Heart right ventricle (tissue), 16 donors: Measurements from ENCODE around the gene RPS27L. TPM values are rescaled to one million over a fixed set of nuclear protein-coding genes. Genes with fewer than 3 reads are reported as not detected.
A peak's percentile ranks its signal among the peaks of the same experiment; 100 is the strongest.

Source experiments
- ATAC-seq, 8 donors: fragments of 200-7000 bp; cut with Tn5 transposase; one replicate each; pipeline ENCODE4 v1.9.1; 2020; ENCODE audit warnings: mild to moderate bottlenecking in 8 of 8, moderate library complexity in 8 of 8, moderate number of reproducible peaks in 1 of 8
- DNase-seq, 2 donors: peaks; one replicate each; pipeline ENCODE4 v3.0.0-alpha.2; 2020
- H3K27ac ChIP-seq, 10 donors: fragments of 200-600 bp; sonication (generic) in 2 of 10; one replicate each; pipeline versions ENCODE4 v1.5.0 to v1.8.0; 2020 to 2022; ENCODE audit warnings: mild to moderate bottlenecking in 3 of 10
- H3K27me3 ChIP-seq, 7 donors: fragments of 200-600 bp; one replicate each; pipeline ENCODE4 v1.8.0; 2021 to 2022; ENCODE audit warnings: mild to moderate bottlenecking in 2 of 7
- H3K36me3 ChIP-seq, 9 donors: fragments of 200-600 bp; sonication (generic) in 1 of 9; one replicate each; pipeline versions ENCODE4 v1.5.0 to v1.8.0; 2020 to 2022; ENCODE audit warnings: mild to moderate bottlenecking in 2 of 9
- H3K4me1 ChIP-seq, 9 donors: fragments of 200-600 bp; sonication (generic) in 1 of 9; one replicate each; pipeline versions ENCODE4 v1.5.0 to v1.8.0; 2020 to 2022; ENCODE audit warnings: mild to moderate bottlenecking in 4 of 9
- H3K4me3 ChIP-seq, 10 donors: fragments of 200-600 bp; sonication (generic) in 2 of 10; one replicate each; pipeline versions ENCODE4 v1.5.0 to v1.8.0; 2020 to 2022; ENCODE audit warnings: mild to moderate bottlenecking in 7 of 10, moderate library complexity in 2 of 10
- H3K9me3 ChIP-seq, 11 donors: fragments of 200-600 bp in 10 of 11; sonication (generic) in 2 of 11; one replicate each; pipeline versions ENCODE4 v1.5.0 to v1.8.0; 2013 to 2022; ENCODE audit warnings: mild to moderate bottlenecking in 2 of 11, control low read depth in 1 of 11, moderate library complexity in 1 of 11
- WGBS, 2 donors: extraction: QIAGEN DNeasy Blood & Tissue Kit; methylation state at CpG; one replicate each; pipeline ENCODE4 v1.1.7; 2013; ENCODE audit warnings: inconsistent platforms in 1 of 2; 5-methylcytosine and 5-hydroxymethylcytosine counted together
- intact Hi-C, 10 donors: fragments of 100-400 bp; cut with DNase I; formaldehyde crosslinking; loops; one replicate each; pipeline versions ENCODE4 v1.11.1 to v1.14.2; 2022
- polyA plus RNA-seq, 2 donors: library from polyadenylated mRNA; stranded (reverse); fragments of 200-250 nt; gene quantifications; one replicate each; pipeline ENCODE4 v1.2.3, GENCODE V29; 2013
- total RNA-seq, 10 donors: library from RNA; stranded (reverse); fragmentation: NEBNext Ultra II Directional in 3 of 10; extraction: Animal tissue kit (Norgen Biotek cat#: 25700) in 3 of 10; gene quantifications; one replicate each; pipeline versions ENCODE4 v1.2.1 to v1.2.4, GENCODE V29; 2021 to 2023
- TF ChIP-seq, protein P1 (sequence below), 9 donors: fragments of 200-600 bp; sonication (generic) in 2 of 9; IDR thresholded peaks; one replicate each; pipeline versions ENCODE4 v1.5.0 to v1.8.0; 2021 to 2022; ENCODE audit warnings: antibody characterized with exemption in 9 of 9, mild to moderate bottlenecking in 5 of 9, moderate library complexity in 1 of 9
- donor health status: Arrhythmogenic right ventricular cardiomyopathy.
- donor health status: ischemic (EF 13 %, LVEDD 7.1; RV severe dilation, severe dysfunction).
- donor health status: healthy with polysubstance abuse.
- donor health status: DM: no; HTN: yes; CAD: no.
- donor health status: DM: no; HTN: no; CAD: no.
- donor health status: ischemic (EF 25% LVEDD 6.9; RV normal size, moderate dysfunction).
- donor health status: ischemic (EF 25% LVEDD 5.7; RV mildly dilated, moderate dysfunction).
- donor health status: healthy.
- donor health status: DM: yes; HTN: yes; CAD: no.
- donor health status: Ischemic cardiomyopathy.
- donor health status: ischemic (EF 35%, LVEDD 5.7; RV mildly dilated, moderate dysfunction).
- donor health status: nonischemic (EF 11% LVEDD 7.7; RV severe dilation, severe dysfunction).
- donor health status: DM: yes; HTN: yes; CAD: no.
- donor health status: PGD.
- donor health status: ischemic (EF 29% LVEDD 5.4; RV normal size, mild dysfunction).
- donor health status: nonischemic (EF 23%, LVEDD 6.1; RV moderate dilation, normal function).

RPS27L gene
- total and polyA plus RNA-seq, 12 donors: 70.6 to 177 (median 130) TPM

DNA sequence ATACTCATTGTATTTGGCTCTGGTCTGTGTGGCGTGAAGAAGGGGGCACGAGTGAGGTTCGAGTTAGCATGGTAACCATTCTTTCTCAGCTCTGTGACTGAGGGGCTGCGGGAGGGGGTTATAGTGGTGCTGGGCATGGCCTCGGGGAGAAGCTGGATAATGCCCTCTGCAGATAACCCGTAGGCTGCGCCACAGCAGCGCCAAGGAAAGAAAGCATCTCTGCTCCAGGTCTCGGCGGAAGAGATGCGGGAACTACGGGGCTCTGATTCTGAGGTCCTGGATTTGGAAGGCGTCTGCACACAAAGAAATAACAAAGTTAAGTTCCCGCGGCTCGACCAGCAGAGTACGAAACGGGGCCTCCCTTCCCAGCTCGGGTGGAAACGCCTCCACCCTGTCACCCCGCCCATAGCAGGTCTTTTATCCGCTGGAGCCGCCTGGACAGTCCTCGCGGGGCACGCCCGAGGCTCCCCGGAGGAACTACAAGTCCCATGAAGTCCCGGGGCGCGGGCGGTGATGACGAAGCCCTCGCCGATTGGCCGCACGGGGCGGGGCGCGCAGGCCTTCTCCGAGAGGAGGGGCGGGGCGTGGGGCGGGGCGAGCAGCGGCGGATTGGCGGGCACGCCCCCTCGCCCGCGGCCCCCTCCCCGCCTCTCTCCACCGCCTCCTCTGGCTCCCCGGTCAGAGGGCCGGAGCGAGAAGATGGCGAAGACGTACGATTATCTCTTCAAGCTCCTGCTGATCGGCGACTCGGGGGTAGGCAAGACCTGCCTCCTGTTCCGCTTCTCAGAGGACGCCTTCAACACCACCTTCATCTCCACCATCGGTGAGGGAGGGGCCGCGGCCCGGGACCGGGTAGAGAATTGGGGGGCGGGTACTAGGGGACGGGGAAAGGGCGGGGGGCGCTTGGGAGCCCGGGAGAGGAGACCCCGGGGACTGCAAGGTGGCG is 31.9 kb upstream of the RPS27L start, which contains the start of gene RAB8B:
Gene RAB8B (plus strand): TSS at position 681 of the 946 bp plus-strand sequence. CDS start 19 bp downstream, at position 700.
- WGBS, 2 donors: 0 to 1% methylated on average over 77 of the region's 77 CpGs
- Histone ChIP-seq H3K4me3 (peak within 1 kb of the TSS; percentile 53 to 70 (median 66)), H3K36me3 (no peaks in the 10 kb centered on the region), H3K4me1 (peaks cover 5 to 52% (median 26%) of the 10 kb centered on the region in 9 donors), H3K27me3 (no peaks in the 10 kb centered on the region), H3K9me3 (no peaks in the 10 kb centered on the region), H3K27ac (peak within 1 kb of the TSS in 9 of 10 donors; percentile 34 to 92 (median 77))
- intact Hi-C loops: loop anchor here in 4 of 10 donors (2.0 to 10.0 kb wide), 4 partner anchors 30 to 88 kb away; partner anchors contain the start of genes APH1B (in 2 of the 4) and RPS27L (in 1 of the 4)
- peak; percentile 98 to 99 for DNase-seq
- TF ChIP-seq, protein P1, sequence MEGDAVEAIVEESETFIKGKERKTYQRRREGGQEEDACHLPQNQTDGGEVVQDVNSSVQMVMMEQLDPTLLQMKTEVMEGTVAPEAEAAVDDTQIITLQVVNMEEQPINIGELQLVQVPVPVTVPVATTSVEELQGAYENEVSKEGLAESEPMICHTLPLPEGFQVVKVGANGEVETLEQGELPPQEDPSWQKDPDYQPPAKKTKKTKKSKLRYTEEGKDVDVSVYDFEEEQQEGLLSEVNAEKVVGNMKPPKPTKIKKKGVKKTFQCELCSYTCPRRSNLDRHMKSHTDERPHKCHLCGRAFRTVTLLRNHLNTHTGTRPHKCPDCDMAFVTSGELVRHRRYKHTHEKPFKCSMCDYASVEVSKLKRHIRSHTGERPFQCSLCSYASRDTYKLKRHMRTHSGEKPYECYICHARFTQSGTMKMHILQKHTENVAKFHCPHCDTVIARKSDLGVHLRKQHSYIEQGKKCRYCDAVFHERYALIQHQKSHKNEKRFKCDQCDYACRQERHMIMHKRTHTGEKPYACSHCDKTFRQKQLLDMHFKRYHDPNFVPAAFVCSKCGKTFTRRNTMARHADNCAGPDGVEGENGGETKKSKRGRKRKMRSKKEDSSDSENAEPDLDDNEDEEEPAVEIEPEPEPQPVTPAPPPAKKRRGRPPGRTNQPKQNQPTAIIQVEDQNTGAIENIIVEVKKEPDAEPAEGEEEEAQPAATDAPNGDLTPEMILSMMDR (IDR thresholded peaks at IDR 0.05): peak in 1 of 9 donors; percentile 6
- peak; percentile 99 to 100 (median 99) for ATAC-seq

- no peaks in the 10 kb centered on the region for H3K9me3 ChIP-seq
- no peak for ATAC-seq
- no peak for DNase-seq
- TF ChIP-seq, protein P1 (IDR thresholded peaks at IDR 0.05): no peak
- H3K4me3 ChIP-seq: peak overlapping the region; percentile 50 to 70 (median 66)
- peak overlapping the region in 8 of 10 donors; percentile 34 to 92 (median 76) for H3K27ac ChIP-seq
- WGBS, 2 donors: 46 to 48% methylated on average over 10 of the region's 10 CpGs
- intact Hi-C loops: loop anchor here in 4 of 10 donors (2.0 to 10.0 kb wide), 4 partner anchors 30 to 89 kb away; partner anchors contain the start of genes APH1B (in 2 of the 4) and RPS27L (in 1 of the 4)
- peaks cover 0 to 44% (median 19%) of the 10 kb centered on the region in 9 donors for H3K4me1 ChIP-seq
- no peaks in the 10 kb centered on the region for H3K27me3 ChIP-seq
- no peaks in the 10 kb centered on the region for H3K36me3 ChIP-seq
These were observed 31.1 kb upstream of the RPS27L start for GRCh38 chr15:63188247-63188925.

DNA sequence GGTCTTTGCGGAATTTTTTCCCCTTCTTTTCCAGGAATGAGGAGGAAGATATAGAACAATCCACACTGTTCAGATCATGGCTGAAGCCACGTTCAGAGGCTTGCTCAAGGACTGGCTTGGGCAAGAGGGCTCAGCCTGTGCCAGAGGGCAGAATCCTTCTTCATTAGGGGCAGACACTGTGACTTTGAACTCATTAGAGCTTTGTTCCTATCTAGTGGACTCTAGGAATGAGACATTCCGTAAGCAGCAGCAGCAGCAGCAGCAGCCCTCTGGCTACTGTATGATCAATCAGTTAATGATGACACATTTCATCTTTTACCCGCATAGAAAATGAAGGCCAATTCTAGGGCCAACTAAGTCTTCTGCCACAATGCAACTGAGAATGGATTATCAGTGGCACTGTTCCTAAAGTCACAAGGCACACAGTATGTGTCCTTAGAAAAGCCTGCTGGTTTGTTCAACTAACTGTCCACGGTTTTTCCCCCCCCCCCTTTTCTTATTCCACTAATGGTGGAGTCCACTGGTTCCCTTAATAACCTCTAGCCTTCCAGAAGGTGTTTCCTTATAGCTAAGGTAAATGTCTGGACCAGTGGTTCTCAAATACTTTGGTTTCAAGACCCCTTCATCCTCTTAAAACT is 30.4 kb upstream of the RPS27L start:
- Histone ChIP-seq H3K9me3 (no peaks in the 10 kb centered on the region), H3K27me3 (no peaks in the 10 kb centered on the region), H3K27ac (no peak overlapping the region), H3K36me3 (no peaks in the 10 kb centered on the region), H3K4me1 (peaks cover 0 to 37% (median 19%) of the 10 kb centered on the region in 9 donors), H3K4me3 (no peak overlapping the region)
- DNase-seq (no peak), ATAC-seq (no peak)
- TF ChIP-seq, protein P1 (IDR thresholded peaks at IDR 0.05): no peak
- 84 to 86% methylated on average over 5 of the region's 5 CpGs for WGBS, 2 donors
- intact Hi-C loops: loop anchor here in 4 of 10 donors (2.0 to 10.0 kb wide), 4 partner anchors 29 to 90 kb away; partner anchors contain the start of genes APH1B (in 2 of the 4) and RPS27L (in 1 of the 4)
